GM21825 (cell line): ENCODE results near the gene CRYL1.

ENCODE experiments used
- ATAC-seq: cut with Tn5 transposase; IDR thresholded peaks from one replicate; pipeline ENCODE4 v1.9.1; 2021; ENCODE audit warnings: mild to moderate bottlenecking, moderate library complexity; ENCODE audit not compliant: unreplicated experiment

CRYL1 gene, protein sequence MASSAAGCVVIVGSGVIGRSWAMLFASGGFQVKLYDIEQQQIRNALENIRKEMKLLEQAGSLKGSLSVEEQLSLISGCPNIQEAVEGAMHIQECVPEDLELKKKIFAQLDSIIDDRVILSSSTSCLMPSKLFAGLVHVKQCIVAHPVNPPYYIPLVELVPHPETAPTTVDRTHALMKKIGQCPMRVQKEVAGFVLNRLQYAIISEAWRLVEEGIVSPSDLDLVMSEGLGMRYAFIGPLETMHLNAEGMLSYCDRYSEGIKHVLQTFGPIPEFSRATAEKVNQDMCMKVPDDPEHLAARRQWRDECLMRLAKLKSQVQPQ

GRCh38 chr13:20525601-20526544 lies at the start of gene CRYL1:
Gene CRYL1, minus strand, starts transcription at chr13:20525857. Its CDS starts 63 bp downstream, at chr13:20525794.
- peak; percentile 81 for ATAC-seq

GRCh38 chr13:20573636-20574035 lies 48.0 kb upstream of the CRYL1 start:
- ATAC-seq: no peak

DNA sequence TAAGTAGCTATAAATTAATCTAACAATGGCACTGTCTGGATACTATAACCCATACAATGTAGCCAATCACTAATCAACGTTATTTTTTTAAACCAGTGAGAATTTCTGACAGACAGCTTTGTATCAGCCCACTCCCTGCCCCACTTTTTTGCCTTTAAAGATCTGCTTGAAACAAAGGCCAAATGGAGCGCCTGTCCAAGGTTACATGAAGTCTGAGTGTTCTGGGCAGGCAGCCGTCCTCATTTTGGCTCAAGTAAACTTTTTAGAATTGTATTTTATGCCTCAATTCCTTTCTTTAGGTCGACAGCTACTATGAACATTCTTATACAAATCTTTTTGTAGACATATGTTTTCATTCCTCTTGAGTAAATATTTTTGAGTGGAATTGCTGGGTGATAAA lies 47.5 kb upstream of the CRYL1 start:
- ATAC-seq: no peak

DNA sequence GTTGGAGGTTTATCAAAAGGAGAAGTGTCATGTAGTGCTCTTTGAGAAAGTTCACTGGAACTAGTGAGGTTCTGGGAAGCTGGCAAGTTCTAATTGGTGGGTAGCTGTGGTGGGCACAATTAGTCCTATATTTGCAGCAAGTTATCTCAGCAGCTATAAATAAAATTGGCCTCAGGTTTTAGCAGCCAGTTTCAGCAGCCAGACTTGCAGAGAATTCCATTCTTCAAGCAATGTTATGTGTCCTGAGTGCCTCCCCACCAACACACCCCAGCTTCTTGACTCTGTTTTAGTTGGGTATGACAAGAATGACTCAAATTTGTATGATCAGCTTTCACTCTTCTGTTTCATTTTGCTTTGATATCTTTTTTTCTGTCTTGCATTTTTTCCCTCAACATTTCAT lies 46.0 kb upstream of the CRYL1 start:
- ATAC-seq: no peak

- no peak for ATAC-seq
Measured at GRCh38 chr13:20570517-20570916, 44.9 kb upstream of the CRYL1 start.

DNA sequence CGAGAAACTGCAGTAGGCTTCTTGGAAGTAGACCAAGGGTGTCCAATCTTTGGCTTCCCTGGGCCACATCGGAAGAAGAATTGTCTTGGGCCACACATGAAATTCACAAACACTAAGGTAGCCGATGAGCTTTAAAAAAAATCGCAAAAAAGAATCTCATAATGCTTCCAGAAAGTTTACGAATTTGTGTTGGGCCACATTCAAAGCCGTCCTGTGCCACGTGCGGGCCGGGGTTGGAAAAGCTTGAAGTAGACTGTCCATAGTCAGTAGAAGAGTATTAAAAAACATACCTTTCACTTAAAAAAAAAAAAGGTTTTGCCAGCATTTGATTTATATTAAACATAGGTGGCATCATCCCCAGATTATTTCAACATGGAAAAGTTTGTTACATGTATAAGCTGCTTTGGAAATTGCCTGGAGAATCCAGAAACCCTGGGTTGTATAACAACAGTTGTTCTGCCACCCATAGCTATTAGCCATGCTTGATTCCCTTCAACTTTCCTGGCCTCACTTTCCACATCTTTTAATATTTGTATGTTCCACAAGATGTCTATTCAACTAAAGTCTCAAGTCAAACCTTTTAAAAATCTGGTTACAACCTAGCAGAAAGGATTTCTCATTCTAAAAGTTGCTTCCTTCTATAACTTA lies 42.3 kb upstream of the CRYL1 start:
- no peak for ATAC-seq

DNA sequence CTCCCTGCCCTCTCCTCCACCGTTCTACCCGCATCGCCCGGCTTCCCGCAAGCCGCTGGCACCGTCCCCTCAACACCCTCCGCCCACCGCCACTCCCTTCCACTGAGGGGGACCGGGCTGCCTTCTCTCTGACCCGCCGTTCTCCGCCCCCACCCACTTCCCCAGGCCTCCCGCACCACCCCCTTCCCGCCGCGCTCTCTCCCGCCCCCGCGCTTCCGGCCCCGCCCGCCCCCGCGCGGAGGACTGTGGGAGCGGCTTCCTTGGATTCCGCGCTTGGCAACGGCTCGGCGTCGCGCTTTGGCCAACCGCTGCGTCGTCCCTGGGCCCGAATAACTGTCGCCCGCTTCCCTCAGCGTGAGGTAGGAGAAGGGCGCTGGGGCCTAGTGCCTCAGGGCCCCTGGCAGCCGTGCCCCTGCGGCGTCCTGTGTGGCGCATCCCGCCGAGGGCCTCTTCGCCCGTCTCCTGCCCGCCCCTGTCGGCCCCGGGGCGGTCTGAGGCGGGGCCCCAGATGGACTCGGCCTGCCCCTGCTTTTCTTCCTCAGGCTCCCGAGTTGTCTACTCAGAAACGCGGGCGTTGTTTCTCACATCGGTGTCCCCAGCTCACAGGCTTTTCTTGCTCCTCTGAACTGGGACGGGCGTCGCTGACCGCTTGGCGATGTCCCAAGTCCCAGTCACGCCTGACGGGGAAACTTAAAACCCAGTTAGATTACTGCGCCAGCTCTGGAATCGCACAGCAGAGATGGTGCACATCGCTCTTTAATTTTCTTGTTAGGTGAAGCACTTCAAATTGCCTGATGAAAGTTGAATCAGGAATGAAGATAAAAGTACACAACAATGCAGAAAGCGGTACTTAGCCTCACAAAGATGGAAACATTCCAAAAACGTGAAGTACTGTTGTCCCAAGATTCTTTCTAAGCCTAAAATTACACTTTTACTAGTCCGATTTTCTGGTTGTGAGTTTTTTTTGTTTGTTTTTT lies 41.5 kb upstream of the CRYL1 start, which contains the start of gene IFT88:
TSS of gene IFT88 (plus strand) at position 260 of the 977 bp plus-strand sequence. CDS start 7,229 bp downstream, outside the sequence.
- ATAC-seq: peak; percentile 84

DNA sequence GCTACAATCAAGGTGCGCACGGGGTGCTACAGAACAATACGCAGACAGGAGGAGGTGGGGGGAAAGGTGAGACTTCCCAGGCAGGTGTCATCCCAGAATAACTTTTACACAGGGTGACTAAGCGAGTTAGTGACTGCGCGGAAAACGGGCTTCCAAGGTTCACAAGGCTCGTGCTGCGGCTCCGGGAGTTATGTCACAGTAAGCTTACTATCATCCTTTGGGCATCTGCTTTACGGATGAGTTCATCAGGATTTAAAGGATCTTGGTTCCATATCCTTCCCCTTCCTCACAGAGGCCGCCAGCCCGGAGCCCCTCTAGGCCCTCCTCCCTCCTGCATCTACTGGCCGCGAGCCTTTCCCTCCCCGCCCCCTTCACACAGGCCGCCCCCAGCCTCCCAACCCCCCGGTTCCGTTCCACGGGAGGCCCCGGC lies 40.8 kb upstream of the CRYL1 start:
- ATAC-seq: peak; percentile 38

DNA sequence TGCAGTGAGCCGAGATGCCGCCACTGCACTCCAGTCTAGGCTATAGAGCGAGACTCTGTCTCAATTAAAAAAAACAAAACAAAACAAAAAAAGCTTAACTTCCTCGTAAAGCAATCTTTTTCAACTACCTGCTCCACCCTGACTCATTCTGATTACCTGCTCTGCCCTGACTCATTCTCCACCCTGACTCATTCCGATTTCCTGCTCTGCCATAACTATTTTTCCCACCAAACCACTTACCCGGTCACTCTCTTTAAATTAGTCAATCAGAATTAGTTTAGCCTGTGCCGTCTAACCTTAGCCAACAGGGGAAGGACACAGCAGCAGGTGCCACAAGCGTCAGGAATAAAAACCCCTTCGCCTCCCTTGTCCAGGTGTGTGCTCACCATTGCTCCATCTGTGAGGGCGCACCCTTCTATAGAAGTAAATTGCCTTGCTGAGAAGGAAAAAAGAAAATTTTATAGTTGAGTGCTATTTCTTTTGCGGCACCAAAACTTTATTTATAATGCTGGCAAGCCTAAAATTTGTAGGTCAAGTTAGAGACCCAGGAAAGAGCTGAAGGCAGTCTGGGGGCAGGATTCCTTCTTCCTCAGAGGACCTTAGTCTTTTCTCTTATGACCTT lies 39.6 kb upstream of the CRYL1 start:
- no peak for ATAC-seq

GRCh38 chr13:20561741-20562140 lies 36.1 kb upstream of the CRYL1 start:
- no peak for ATAC-seq

DNA sequence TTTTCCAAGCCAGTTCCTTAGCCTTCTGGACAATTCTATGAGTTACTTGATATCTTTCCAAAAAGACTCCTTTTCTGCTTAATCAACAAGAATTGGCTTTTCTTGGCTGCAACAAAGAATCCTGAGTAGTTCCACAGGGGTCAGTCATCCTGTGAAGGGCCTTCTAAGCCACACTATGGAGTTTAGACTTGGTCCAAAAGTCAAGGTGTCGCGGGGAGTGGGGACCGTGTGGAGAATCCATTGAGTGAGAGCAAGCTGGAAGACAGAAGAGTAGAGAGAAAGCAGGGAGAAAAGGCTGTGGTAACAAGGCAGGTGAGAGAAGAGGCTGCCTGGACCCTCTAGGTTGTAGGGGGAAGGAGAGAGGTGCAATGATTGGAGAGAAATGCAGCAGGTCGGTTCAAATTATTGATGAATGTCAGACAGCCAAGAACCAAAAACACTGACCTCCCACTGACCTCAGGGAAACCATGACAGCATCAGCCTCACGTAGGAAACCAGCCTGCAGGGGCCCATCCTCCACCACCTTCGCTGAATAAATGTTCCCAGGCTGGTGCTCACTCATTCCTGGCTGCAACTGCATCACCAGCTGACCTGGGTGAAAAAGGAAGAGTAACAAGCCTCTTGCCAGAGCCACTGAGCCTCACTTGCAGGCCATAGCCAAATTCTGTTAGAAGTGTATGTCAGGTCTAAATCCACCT lies 34.2 kb upstream of the CRYL1 start:
- no peak for ATAC-seq

DNA sequence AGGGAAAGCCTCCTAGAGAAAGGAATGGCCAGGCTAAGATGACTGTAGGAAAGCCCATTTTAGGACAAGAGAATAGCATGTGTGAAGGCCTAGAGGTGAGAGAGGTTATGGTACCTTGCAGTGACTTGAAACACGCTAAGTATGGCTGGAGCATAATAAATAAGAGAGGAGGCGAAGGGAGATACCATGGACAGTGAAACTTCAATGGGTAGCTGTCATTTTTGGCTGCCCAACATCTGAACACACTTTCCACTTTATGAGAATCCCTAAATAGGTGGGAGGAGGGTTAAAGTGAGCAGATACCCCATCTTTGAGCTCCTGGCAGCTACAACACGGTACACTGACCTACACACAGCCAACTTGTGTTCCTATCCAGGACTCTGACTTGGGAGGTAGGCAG lies 33.3 kb upstream of the CRYL1 start:
- no peak for ATAC-seq

- no peak for ATAC-seq
Measured at GRCh38 chr13:20553311-20553710, 27.7 kb upstream of the CRYL1 start.

DNA sequence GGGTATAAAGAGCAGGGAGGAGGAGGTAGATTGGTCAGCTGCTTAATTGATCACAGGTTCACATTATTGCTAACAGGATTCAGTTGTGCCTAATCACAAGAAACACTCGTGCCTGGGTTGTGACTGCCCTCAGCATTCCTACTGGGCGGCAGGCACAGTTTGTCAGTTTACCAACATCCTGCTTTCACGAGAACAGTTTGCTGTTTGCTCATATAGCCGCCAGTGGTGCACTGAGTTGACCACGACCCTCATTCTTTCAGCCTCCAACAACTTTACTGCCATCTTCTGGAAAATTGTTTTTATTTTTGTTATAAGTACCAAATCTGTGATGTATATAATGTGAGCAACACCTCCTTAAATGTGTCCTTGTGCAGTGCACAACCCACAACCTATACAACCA lies 25.1 kb upstream of the CRYL1 start:
- ATAC-seq: no peak

GRCh38 chr13:20547479-20547908 lies 21.8 kb upstream of the CRYL1 start:
- no peak for ATAC-seq

- ATAC-seq: no peak
Measured at GRCh38 chr13:20546556-20546955, 20.9 kb upstream of the CRYL1 start.

DNA sequence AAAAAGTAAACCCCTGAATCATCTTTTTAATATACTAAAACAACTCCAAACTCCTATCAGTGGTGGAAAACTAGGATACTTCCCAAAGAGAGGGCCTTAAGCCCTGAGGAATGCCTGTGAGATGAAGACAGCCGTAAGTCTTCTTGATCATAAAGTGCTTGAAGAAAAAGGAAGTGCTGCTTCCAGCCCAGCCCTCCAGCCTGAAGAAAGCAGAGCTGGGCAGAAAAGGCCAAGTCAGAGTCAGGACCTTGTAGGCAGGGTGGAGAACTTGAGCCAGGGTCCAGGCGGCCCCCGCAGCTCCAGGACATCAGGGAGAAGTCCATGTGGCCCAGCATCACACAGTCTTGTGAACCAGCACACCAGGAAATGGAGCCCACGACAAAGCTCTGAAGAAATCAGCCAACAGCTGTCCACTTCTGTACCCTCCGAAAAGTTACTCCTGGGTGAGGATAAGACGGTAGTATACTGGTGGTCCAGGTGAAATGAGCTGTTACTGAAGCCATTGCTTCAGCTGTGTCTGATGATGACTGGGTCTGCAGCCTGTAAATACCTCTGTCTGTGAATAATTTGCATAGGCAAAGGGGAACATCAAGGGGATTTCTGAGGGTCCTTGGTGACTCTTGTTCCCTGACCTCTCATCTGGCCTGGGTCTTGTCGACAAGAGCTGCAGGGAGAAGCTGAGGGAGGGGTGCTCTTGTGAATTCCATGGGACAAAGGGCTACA lies 18.7 kb upstream of the CRYL1 start:
- ATAC-seq: no peak

DNA sequence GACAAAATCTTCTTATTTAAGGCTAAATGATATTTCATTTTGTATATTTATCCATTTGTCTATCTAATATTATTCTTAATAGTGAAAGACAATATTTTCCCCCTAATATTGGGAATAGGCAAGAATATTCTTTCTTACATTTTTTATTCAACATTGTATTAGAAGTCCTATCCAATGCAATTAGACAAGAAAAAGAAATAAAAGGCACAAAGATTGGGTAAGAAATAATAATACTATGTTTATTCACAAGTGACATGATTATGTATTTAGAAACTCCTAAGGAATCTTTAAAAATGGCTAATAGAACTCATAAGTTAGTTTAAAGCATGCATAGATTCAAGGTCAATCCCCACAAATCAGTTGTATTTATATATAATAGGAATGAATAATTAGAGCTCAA lies 11.3 kb upstream of the CRYL1 start:
- no peak for ATAC-seq
